K562 (cell line): ENCODE data around the gene SHB. TPM values are rescaled to one million over a fixed set of nuclear protein-coding genes. Genes with fewer than 3 reads are reported as not detected.

Source experiments
- ATAC-seq: fragments of 200-7000 bp; cut with Tn5 transposase; 3 replicates; pipeline ENCODE4 v1.9.1; 2020; ENCODE audit warnings: moderate library complexity
- BruUV-seq: library from RNA; stranded (reverse); fragments of 400-500 nt; replicated peaks from 2 replicates; lab custom pipeline; 2021; lab: Mats Ljungman, UMichigan
- CTCF ChIA-PET: fragments of 300-600 bp; formaldehyde crosslinking; extraction: SDS; loops from one replicate; lab custom pipeline; 2021; ENCODE audit warnings: low intra/inter-chr PET ratio; lab: Yijun Ruan, JAX
- POLR2A ChIA-PET: fragments of 300-600, 350-650 bp; sonication (Branson Sonifier 250); formaldehyde crosslinking; extraction: SDS; loops from one replicate; lab custom pipeline; 2021; ENCODE audit warnings: antibody characterized with exemption, inconsistent platforms; lab: Yijun Ruan, JAX
- DNase-seq, 4 experiments: peaks; one replicate each; pipeline versions ENCODE4 v3.0.0 to v3.0.0-alpha.2; 2011 to 2018; ENCODE audit warnings: low spot score in 3 of 4, mixed read lengths in 3 of 4; ENCODE audit errors: extremely low read depth in 1 of 4
- FAIRE-seq: peaks from 2 replicates; lab custom pipeline; 2011; peaks lifted over from hg19 to GRCh38; lab: Jason Lieb, UNC
- H2AFZ ChIP-seq: 2 replicates; pipeline ENCODE4 v1.6.0; 2011; ENCODE audit warnings: low read depth, low read length, control low read depth, inconsistent platforms
- H3K27ac ChIP-seq: fragments of 200-600 bp; 3 replicates; pipeline ENCODE4 v1.8.0; 2011; ENCODE audit warnings: low read depth, mild to moderate bottlenecking, control low read depth, inconsistent platforms, low read length, moderate library complexity, mixed read lengths; ENCODE audit errors: extremely low read depth
- H3K27me3 ChIP-seq, 2 experiments: fragments of 300-600 bp in 1 of 2; 2 replicates in 1 of 2; 3 replicates in 1 of 2; pipeline versions ENCODE4 v1.6.0 to v1.8.0; 2011; ENCODE audit warnings: inconsistent platforms in 2 of 2, low read length in 2 of 2, mild to moderate bottlenecking in 1 of 2, mixed read lengths in 1 of 2, moderate library complexity in 1 of 2; ENCODE audit not compliant: control insufficient read depth in 2 of 2, insufficient read depth in 2 of 2
- H3K36me3 ChIP-seq: fragments of 300-600 bp; 3 replicates; pipeline ENCODE4 v1.8.0; 2011; ENCODE audit warnings: mild to moderate bottlenecking, low read length, inconsistent platforms; ENCODE audit not compliant: control insufficient read depth, insufficient read depth
- H3K4me1 ChIP-seq, 2 experiments: fragments of 200-600 bp in 1 of 2; replicated peaks in 1 of 2; 2 replicates in 1 of 2; 3 replicates in 1 of 2; pipeline versions ENCODE4 v1.5.1 to v1.8.0; 2011; ENCODE audit warnings: inconsistent platforms in 2 of 2, low read length in 2 of 2, mild to moderate bottlenecking in 1 of 2, mixed read lengths in 1 of 2, moderate library complexity in 1 of 2; ENCODE audit not compliant: control insufficient read depth in 2 of 2, insufficient read depth in 2 of 2
- H3K4me2 ChIP-seq: 2 replicates; pipeline ENCODE4 v1.6.1; 2011; ENCODE audit warnings: low read length, control low read depth, inconsistent platforms, mixed read lengths; ENCODE audit not compliant: insufficient read depth
- H3K4me3 ChIP-seq: fragments of 200-600 bp; sonication (generic), shearing (Covaris generic); 2 replicates; pipeline ENCODE4 v1.5.1; 2016; ENCODE audit warnings: control low read depth, inconsistent platforms
- H3K79me2 ChIP-seq: fragments of 200-600 bp; 3 replicates; pipeline ENCODE4 v1.8.0; 2011; ENCODE audit warnings: low read length, inconsistent platforms; ENCODE audit not compliant: control insufficient read depth, insufficient read depth
- H3K9ac ChIP-seq, 2 experiments: 2 replicates each; pipeline versions ENCODE4 v1.6.0 to v1.6.1; 2011; ENCODE audit warnings: low read depth in 2 of 2, low read length in 2 of 2, control low read depth in 1 of 2, inconsistent platforms in 1 of 2, mild to moderate bottlenecking in 1 of 2, mixed read lengths in 1 of 2; ENCODE audit not compliant: insufficient read depth in 1 of 2
- H3K9me1 ChIP-seq: one replicate; pipeline ENCODE4 v1.6.0; 2011; ENCODE audit warnings: inconsistent platforms, mild to moderate bottlenecking, low read length, moderate library complexity; ENCODE audit not compliant: control insufficient read depth, insufficient read depth
- H3K9me3 ChIP-seq: replicated peaks from 2 replicates; pipeline ENCODE4 v1.5.1; 2011; ENCODE audit warnings: low read depth, low read length, inconsistent platforms; ENCODE audit not compliant: control insufficient read depth, insufficient read depth
- H4K20me1 ChIP-seq: replicated peaks from 2 replicates; pipeline ENCODE4 v1.6.1; 2011; ENCODE audit warnings: low read length, inconsistent platforms, mixed read lengths; ENCODE audit not compliant: control insufficient read depth, insufficient read depth
- DDX20 ChIP-seq: fragments of 450-650 bp; IDR thresholded peaks from 2 replicates; pipeline ENCODE4 v1.6.1; 2016; ENCODE audit warnings: missing genetic modification characterization, low read depth, mild to moderate bottlenecking, missing compliant biosample characterization, moderate library complexity
- ELF2 ChIP-seq: fragments of 250-450 bp; sonication (Bioruptor Pico); IDR thresholded peaks from 2 replicates; pipeline ENCODE4 v1.5.0; 2021; ENCODE audit warnings: mild to moderate bottlenecking
- ESRRB ChIP-seq: fragments of 250-450 bp; sonication (Bioruptor Pico); IDR thresholded peaks from 2 replicates; pipeline ENCODE4 v1.5.0; 2020; ENCODE audit warnings: mild to moderate bottlenecking, moderate library complexity, borderline replicate concordance
- HOXB6 ChIP-seq: fragments of 250-450 bp; sonication (Bioruptor Pico); IDR thresholded peaks from 2 replicates; pipeline ENCODE4 v1.5.1; 2022; ENCODE audit warnings: mild to moderate bottlenecking, borderline replicate concordance
- RBM17 ChIP-seq: fragments of 200-400 bp; formaldehyde crosslinking; IDR thresholded peaks from 2 replicates; pipeline ENCODE4 v1.6.1; 2017; ENCODE audit warnings: low read depth, mild to moderate bottlenecking, low read length, borderline replicate concordance
- SIN3A ChIP-seq, 2 experiments: fragments of 150-350 bp in 1 of 2; IDR thresholded peaks; 2 replicates each; pipeline ENCODE4 v1.6.1; 2011 to 2016; ENCODE audit warnings: borderline replicate concordance in 2 of 2, low read depth in 2 of 2, low read length in 2 of 2, mild to moderate bottlenecking in 2 of 2, moderate library complexity in 2 of 2; ENCODE audit not compliant: control insufficient read depth in 1 of 2
- SNIP1 ChIP-seq: fragments of 450-650 bp; IDR thresholded peaks from 2 replicates; pipeline ENCODE4 v1.7.1; 2017; ENCODE audit warnings: low read depth, mild to moderate bottlenecking
- TAF7 ChIP-seq: fragments of 450-650 bp; IDR thresholded peaks from 2 replicates; pipeline ENCODE4 v1.6.1; 2016; ENCODE audit warnings: missing genetic modification characterization, missing compliant biosample characterization
- ZNF274 ChIP-seq: IDR thresholded peaks from 2 replicates; pipeline ENCODE4 v1.6.1; 2011; ENCODE audit warnings: low read depth, mild to moderate bottlenecking, low read length, moderate library complexity, borderline replicate concordance
- WGBS: fragments of 100-300 bp; shearing (Covaris generic); methylation state at CpG from one replicate; pipeline ENCODE4 v1.1.6; 2016; ENCODE audit warnings: low coverage, mixed read lengths; ENCODE audit not compliant: insufficient coverage; ENCODE audit errors: missing lambda C conversion rate; 5-methylcytosine and 5-hydroxymethylcytosine counted together
- in situ Hi-C: fragments of 300-500 bp; cut with MboI; formaldehyde crosslinking; loops from 4 replicates; pipeline ENCODE4 v1.15.0; 2018; ENCODE audit warnings: inconsistent platforms, mixed read lengths
- intact Hi-C: fragments of 100-400 bp; cut with micrococcal nuclease; formaldehyde crosslinking; loops from 2 replicates; pipeline ENCODE4 v1.14.2; 2022
- polyA plus RNA-seq, 8 experiments: library from polyadenylated mRNA; depleted of rRNA in 4 of 8; stranded (reverse) in 5 of 8; unstranded in 3 of 8; fragments of >200 nt; fragmentation: Nextera tagmentation in 2 of 8; fragmentation: Illumina TruSeq in 1 of 8; extraction: Ambion mirVana in 2 of 8; extraction: Trizol in 1 of 8; gene quantifications; 2 replicates each; pipeline versions ENCODE4 v1.2.1 to v1.2.3, GENCODE V29; 2011 to 2014; ENCODE audit warnings: inconsistent platforms in 1 of 8, missing spikeins in 1 of 8
- total RNA-seq, 7 experiments: library from RNA; depleted of rRNA in 6 of 7; stranded (reverse); fragments of >200 nt in 6 of 7; fragmentation: Illumina TruSeq in 2 of 7; extraction: Trizol in 2 of 7; gene quantifications; 2 replicates each; pipeline versions ENCODE4 v1.2.1 to v1.2.3, GENCODE V29; 2011 to 2021; ENCODE audit warnings: low replicate concordance in 1 of 7
- TF ChIP-seq, protein P1 (sequence below), 3 experiments: IDR thresholded peaks in 2 of 3; conservative IDR thresholded peaks in 1 of 3; 2 replicates each; pipeline ENCODE4 v1.5.1; 2011 to 2012; ENCODE audit warnings: low read length in 3 of 3, mild to moderate bottlenecking in 3 of 3, control low read depth in 2 of 3, improper control_type of control experiment in 1 of 3, inconsistent platforms in 1 of 3, low read depth in 1 of 3, mixed read lengths in 1 of 3, moderate library complexity in 1 of 3; ENCODE audit not compliant: insufficient read depth in 2 of 3

Gene SHB
- total and polyA plus RNA-seq, 9 of the 15 experiments (the other 6 are each of a cell fraction or from before 2014, with no cell fraction given): 0.78 to 16.0 (median 5.3) TPM

DNA sequence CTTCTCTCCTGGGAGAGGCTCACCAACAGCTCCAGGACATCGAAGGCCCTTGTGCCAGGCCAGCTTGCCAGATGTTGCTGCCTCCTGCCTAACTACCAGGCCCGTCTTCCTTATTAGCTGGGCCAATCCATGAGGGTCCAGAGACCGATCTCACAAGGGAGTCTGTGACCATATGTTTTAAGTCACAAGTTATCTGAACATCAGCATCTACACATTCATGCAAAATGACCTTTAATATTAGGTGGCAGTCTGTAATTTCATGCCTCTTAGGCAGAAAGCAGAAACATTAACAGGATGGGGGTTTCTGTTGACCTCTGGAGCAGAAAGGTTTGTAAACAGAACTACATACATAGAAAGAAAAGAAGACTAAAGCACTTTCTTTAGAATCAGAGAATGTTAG is 90.0 kb downstream of the SHB start:
- in situ Hi-C loops: no loop called here
- Histone ChIP-seq H3K27ac (no peak overlapping the region), H3K9me1 (no peaks in the 10 kb centered on the region), H3K9ac (no peak overlapping the region), H3K36me3 (no peaks in the 10 kb centered on the region), H3K4me3 (no peak overlapping the region), H4K20me1 (peaks cover 14% of the 10 kb centered on the region), H3K27me3 (no peaks in the 10 kb centered on the region), H2AFZ (no peak overlapping the region), H3K79me2 (no peaks in the 10 kb centered on the region; the same call in 2 of the 3 replicates), H3K4me2 (no peak overlapping the region), H3K9me3 (no peaks in the 10 kb centered on the region), H3K4me1 (peaks cover 3 to 19% of the 10 kb centered on the region in 2 experiments; a peak in 4 of 5 replicates)
- intact Hi-C loops: no loop called here
- ATAC-seq (no peak), DNase-seq (no peak), FAIRE-seq (no peak)
- ChIA-PET POLR2A (interaction anchor here (0.6 kb wide), 1 partner anchor 415 kb away, joined by 3 read pairs; no protein-coding TSS in a partner anchor), CTCF (no interaction called here)
- WGBS: 80% methylated on average over 3 of the region's 3 CpGs
- no TSS peak for BruUV-seq
- TF ChIP-seq SIN3A (IDR thresholded peaks at IDR 0.05; ENCODE audit: borderline replicate concordance in 2 of 2, control insufficient read depth in 1 of 2, low read depth in 2 of 2, low read length in 2 of 2) (no peak), DDX20 (tag) (no peak), RBM17 (no peak), HOXB6 (no peak), SNIP1 (no peak), TAF7 (tag) (no peak), ZNF274 (no peak), ESRRB (no peak), ELF2 (no peak)
- TF ChIP-seq, protein P1, sequence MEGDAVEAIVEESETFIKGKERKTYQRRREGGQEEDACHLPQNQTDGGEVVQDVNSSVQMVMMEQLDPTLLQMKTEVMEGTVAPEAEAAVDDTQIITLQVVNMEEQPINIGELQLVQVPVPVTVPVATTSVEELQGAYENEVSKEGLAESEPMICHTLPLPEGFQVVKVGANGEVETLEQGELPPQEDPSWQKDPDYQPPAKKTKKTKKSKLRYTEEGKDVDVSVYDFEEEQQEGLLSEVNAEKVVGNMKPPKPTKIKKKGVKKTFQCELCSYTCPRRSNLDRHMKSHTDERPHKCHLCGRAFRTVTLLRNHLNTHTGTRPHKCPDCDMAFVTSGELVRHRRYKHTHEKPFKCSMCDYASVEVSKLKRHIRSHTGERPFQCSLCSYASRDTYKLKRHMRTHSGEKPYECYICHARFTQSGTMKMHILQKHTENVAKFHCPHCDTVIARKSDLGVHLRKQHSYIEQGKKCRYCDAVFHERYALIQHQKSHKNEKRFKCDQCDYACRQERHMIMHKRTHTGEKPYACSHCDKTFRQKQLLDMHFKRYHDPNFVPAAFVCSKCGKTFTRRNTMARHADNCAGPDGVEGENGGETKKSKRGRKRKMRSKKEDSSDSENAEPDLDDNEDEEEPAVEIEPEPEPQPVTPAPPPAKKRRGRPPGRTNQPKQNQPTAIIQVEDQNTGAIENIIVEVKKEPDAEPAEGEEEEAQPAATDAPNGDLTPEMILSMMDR (IDR thresholded peaks at IDR 0.05 in 2 of 3, conservative IDR thresholded peaks at IDR 0.05 in 1 of 3; ENCODE audit: insufficient read depth in 2 of 3, low read depth in 1 of 3, low read length in 3 of 3): no peak
